ENCODE data around the gene NPAT.
A peak's percentile ranks its signal among the peaks of the same experiment; 100 is the strongest.
"Not testable (repeated sequence)": the region's sequence is repeated elsewhere in the genome, so short reads cannot be mapped to it uniquely, and the experiment has no call there.

The NPAT gene

GRCh38 chr11:108148556-108148955 is 73.9 kb downstream of the NPAT start:
- no peak for DNase-seq (ENCODE audit: low spot score)

DNA sequence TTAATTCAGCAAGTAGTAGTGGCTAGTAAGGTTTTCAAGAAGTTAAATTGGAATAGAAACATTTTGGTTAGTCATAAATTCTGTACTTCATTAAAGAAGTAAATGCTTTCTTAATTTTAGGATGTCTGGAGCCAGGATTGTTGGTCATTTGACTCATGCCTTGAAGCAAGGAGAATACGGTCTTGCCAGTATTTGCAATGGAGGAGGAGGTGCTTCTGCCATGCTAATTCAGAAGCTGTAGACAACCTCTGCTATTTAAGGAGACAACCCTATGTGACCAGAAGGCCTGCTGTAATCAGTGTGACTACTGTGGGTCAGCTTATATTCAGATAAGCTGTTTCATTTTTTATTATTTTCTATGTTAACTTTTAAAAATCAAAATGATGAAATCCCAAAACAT is 75.3 kb downstream of the NPAT start:
- no peak for DNase-seq (ENCODE audit: low spot score)

DNA sequence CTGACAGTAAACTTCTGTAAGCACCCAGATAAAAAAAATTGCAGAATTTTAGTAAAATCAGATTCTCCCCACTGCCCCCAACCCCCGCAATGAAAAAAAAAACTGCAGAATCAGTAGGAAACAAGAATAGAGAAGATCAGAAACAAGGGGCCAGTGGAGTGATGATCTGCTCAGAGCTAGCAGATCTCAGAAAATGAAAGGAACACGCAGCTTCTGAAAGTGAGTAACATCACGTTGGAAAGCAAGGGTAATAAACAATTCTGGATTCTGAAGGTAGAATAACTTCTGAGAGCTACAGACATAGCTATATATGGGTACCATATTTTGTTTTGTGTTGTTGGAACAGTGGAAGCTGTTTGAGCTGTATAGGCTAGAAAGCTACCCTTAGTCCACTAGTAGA is 77.8 kb downstream of the NPAT start:
- no peak for DNase-seq (ENCODE audit: low spot score)

DNA sequence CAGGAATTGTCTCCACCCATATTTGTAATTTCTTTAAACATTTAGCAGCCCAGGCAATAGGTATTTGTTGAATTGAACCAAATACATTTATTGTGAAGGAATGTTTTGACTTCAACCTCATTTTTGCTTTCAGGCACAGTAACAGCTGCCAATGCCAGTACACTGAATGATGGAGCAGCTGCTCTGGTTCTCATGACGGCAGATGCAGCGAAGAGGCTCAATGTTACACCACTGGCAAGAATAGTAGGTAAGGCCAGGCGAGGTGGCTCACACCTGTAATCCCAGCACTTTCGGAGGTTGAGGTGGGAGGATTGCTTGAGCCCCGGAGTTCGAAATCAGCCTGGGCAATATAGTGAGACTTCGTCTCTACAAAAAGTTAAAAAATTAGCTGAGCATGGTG is 80.1 kb downstream of the NPAT start:
- no peak for DNase-seq (ENCODE audit: low spot score)

GRCh38 chr11:108137212-108137611 is 85.2 kb downstream of the NPAT start:
- DNase-seq (ENCODE audit: low spot score) = no peak

DNA sequence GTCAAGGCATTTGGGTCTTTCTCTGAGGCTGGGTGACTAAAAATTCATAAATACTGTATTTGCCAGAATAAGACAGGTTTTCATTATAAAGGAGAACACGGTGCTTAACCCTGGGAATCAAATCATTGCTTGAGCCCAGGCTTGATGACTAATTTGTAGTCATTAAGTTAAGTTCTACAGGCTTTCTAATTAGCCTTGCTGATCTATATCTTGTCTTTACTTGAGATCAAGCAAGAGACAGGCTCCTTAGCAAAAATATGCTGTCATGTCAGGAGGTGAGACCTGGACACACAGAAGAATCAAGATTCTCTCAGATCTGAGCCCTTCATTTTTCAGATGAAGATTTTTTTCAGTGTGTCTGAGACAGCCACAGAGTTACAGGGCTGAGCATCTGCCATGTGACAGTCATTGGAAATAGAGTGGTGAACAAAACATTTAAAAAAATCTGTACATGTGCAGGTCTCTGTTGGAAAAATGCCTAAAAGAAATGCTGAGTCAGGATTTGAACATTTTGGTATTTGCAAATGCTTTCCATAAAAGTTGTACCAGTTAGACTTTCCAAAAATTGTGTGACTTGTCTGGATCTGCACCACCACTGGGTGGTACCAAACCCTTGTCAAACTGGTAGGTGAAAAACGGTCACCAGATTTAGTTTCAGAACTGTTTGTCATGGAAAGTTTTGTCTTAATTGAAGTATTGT is 86.4 kb downstream of the NPAT start:
- DNase-seq (ENCODE audit: low spot score) = no peak

DNA sequence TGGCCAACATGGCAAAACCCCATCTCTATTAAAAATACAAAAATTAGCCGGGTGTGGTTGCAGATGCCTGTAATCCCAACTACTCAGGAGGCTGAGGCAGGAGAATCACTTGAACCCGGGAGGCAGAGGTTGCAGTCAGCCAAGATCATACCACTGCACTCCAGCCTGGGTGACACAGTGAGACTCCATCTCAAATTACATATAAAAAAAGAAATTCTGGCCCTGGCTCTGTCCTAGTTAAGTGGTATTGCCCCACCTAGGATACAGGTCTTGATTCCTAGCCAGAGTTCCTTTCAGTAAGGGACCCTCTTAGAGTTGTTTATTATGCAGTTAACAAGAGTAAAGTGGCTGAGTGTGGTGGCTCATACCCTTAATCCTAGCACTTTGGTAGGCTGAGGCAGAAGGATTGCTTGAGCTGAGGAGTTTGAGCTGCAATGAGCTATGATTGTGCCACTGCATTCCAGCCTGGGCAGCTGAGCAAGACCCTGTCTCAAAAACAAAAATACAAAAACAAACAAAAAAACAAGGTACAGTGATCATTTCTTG is 89.4 kb downstream of the NPAT start:
- DNase-seq (ENCODE audit: low spot score) = not testable (repeated sequence)

DNA sequence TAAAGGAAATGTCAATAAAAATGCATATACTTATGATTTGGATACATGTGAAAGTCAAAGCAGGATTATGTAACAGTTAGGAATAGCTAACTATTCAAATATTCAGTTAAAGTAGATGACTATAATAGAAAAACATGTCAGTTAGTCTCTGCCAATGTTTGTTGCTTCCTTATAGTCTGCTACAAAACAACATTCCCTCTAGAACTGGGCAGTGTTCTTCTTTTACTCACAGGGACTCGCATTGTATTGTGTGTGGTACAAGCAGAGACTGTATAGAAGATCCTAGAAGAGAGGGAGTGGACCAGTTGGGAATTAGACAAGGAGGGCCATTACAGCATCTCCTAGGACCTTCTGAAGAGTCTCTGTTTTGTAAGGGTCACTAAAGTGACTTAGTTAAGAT is 90.4 kb downstream of the NPAT start:
- DNase-seq (ENCODE audit: low spot score) = no peak

DNA sequence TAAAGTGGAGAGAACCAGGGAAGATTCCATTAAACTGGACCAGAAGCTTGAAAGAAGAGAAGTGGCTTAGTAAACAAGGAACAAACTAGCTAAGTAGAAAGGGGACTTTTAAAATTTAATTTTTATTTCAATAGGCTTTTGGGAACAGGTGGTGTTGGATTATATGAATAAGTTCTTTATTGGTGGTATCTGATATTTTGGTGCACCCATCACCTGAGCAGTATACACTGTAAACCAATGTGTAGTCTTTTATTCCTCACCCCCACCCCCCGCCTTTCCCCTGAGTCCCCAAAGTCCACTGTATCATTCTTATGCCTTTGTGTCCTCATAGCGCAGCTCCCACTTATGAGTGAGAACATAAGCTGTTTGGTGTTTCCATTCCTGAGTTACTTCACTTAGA is 93.7 kb downstream of the NPAT start:
- no peak for DNase-seq (ENCODE audit: low spot score)

- no peak for DNase-seq (ENCODE audit: low spot score)
These were observed 97.3 kb downstream of the NPAT start for GRCh38 chr11:108125096-108125495.

DNA sequence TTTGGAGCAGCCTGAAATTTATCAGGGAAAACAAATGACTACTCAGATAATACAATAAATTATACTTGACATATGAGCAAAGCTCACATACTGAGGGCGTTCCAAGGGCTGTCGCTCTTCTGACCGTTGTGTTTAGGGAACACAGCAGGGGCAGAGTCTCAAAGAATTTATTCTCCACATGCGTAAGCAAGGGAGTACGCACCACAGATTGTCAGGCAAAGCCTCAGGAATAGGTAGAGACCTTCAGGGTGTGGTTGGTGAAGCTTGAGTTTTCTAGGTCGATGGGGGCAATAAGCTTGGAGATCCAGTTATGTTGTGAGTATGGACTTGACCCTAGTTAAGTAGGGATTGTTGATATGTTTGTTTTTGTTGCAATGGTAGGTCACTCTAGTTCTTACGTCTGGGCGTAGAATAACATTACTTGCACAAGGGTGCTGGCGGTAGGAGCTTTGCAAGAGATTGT is 100.2 kb downstream of the NPAT start:
- no peak for DNase-seq (ENCODE audit: low spot score)

DNA sequence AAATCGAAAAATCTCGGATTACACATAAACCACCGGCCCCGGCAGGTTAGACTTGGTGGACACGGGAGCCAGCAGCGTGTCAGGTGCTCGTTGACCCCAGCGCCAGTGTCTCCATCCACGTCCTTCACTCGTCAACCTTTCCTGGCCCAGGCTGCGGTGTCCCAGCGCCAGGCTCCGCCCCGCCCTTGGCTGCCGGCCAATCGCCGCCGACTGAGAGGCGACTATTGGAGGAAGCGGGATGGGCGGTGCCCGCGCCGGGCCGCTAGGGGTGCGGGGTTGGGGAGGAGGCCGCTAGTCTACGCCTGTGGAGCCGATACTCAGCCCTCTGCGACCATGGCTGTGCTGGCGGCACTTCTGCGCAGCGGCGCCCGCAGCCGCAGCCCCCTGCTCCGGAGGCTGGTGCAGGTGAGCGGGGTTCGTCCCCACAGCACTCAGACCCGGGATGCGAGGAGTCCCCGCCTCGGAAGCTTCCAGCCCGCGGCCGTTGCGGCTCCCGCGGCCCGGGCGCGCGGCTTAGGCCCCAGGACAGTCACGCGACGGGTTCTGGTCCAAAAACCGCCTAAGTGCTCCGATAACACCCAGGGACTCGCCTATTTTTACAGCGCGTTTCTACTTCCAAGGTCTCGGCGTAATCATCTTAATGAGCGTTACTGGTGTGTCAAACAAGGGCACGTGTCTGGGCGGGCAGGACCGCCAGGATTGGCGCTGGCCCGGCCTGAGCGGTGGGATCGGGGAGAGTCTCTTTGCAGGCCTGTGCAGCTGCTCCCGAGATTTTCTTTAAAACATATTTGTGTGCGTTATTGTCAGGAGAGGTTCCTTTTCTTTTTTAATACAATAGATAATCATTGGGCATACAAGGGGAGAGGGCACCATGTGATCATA is 100.9 kb downstream of the NPAT start, which contains the start of gene ACAT1:
ACAT1 (plus strand) TSS at position 294 of the 882 bp plus-strand sequence; CDS start at position 334, 40 bp downstream.
- DNase-seq (ENCODE audit: low spot score) = peak; percentile 71

DNA sequence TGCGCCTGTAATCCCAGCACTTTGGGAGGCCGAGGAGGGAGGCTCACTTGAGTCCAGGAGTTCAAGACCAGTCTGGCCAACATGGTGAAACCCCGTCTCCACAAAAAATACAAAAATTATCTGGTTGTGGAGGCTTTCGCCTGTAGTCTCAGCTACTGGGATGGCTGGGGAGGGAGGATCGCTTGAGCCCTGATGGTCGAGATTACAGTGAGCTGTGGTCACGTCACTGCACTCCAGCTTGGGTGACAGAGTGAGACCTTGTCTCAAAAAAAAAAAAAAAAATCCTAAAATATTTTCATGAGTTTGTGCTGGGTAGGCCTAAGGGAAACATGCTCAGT is 101.5 kb downstream of the NPAT start:
- not testable (repeated sequence) for DNase-seq (ENCODE audit: low spot score)

- DNase-seq (ENCODE audit: low spot score) = no peak
These were observed 104.6 kb downstream of the NPAT start for GRCh38 chr11:108117746-108118371.

DNA sequence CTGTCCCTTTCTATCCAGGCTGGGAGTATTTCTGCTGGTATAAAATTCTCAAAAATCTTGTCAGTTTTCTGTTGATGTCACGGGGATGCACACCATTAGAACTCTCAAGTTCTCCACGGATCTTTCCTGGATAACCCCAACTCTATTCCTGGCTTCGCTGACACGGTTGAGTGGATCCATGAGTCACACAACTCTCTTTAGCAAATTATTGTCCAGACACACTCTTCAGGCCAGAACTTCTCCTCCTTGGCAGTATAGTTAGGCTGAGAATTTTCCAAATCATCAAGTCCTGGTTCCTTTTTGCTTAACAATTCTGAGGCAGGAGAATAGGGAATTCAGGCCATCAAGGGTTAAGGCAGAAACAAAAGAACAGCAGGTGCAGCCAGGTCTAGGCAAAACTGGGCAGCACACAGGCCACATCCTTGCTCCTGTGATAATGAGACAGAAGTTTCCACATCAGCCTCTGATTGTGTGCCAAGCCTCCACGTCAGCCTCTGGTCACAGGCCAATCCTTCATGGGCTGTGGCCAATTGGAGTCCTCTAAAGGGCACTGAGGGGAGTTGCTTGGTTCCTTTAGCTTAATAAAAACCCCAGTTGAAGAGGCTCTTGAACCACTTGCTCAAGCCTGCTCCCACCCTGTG is 106.8 kb downstream of the NPAT start:
- no peak for DNase-seq (ENCODE audit: low spot score)

DNA sequence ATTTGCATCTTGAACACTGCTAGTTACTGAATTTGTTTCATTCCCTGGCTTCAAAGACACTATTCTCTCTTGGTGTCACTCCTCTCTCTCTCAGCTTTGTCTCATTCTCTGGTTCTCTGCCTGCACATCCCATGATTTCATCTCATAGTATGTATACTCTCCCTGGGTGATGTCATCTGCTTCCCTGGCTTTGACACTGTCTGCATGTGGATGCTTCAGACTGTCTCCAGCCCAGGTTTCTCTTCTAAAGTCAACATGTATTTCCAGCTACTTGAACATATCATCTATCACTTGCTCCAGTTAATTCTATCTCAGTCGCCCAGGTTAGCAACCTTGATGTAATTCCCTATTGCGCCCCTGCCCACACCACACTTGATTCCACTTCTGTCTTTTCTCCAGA is 110.4 kb downstream of the NPAT start:
- no peak for DNase-seq (ENCODE audit: low spot score)

DNA sequence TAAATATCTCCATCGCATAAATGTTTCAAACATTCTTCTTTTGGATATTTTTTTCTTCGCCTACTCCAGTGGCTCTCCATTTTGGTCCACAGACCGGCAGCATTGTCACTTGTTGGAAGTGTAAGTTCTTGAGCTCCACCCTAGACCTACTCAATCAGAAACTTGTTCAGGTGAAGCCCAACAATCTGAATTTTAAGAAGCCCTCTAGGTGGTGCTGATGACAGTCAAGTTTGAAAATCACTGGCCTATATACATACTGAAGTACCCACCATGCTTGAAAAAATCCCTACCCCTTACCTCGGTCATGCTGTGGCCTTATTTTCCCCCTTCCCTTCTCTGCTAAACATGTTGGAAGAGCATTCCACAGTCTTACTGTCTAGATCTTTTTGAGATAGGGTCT is 111.3 kb downstream of the NPAT start:
- DNase-seq (ENCODE audit: low spot score) = no peak

Data from HuH-7.5 (cell line).